Forelimb muscle (tissue), 1 donor: Measurements from ENCODE around the gene UBE2E1. TPM values are rescaled to one million over a fixed set of nuclear protein-coding genes. Genes with fewer than 3 reads are reported as not detected.

Experiments
- DNase-seq: peaks from one replicate; pipeline ENCODE4 v3.0.0-alpha.2; 2013; ENCODE audit warnings: low read depth
- polyA plus RNA-seq: library from polyadenylated mRNA; unstranded; fragments of 120-200 nt; gene quantifications from one replicate; pipeline ENCODE4 v1.2.1, GENCODE V29; 2013; ENCODE audit not compliant: insufficient read length

UBE2E1 gene
- polyA plus RNA-seq, 1 donor: 80.3 TPM

DNA sequence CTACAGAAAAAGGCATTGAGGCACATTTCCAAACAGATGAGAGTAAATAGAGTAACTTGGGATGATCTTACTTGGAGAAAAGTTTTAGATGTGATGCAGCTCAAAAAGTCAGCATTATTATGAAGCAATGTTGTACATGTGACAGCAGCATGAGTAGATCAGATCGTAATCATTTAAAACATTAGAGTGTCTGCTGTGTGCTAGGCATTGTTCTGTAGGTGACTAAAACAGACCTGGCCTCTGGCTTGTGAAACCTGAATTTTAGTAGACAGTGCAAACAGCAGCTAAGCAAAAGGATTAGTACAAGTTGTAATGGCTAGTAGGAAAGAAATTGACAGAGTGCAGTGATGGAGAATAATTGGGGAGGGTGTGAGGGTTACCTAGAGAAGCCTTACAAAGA is 15.1 kb downstream of the UBE2E1 start:
- DNase-seq: no peak

DNA sequence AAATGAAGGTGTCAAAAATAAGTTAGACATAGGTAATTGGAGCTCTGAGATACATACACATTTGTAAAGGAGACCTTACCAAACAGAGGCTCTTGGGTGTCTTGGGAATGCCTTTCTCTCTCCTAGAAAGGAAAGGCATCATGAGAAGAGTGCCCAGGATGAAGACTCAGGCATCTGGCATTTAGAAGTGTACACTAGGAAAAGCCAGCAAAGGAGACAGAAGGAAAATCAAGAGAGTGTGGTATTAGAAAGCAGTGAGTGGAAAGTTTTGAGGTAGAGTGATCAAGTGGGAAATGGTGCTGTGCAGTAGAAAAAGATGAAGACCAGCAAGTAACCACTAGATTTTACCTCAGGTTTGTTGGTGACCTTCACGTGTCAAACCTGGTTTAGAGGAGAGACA is 16.1 kb downstream of the UBE2E1 start:
- DNase-seq: no peak

- no peak for DNase-seq
Measured at GRCh38 chr3:23822559-23822958, 16.8 kb downstream of the UBE2E1 start.

DNA sequence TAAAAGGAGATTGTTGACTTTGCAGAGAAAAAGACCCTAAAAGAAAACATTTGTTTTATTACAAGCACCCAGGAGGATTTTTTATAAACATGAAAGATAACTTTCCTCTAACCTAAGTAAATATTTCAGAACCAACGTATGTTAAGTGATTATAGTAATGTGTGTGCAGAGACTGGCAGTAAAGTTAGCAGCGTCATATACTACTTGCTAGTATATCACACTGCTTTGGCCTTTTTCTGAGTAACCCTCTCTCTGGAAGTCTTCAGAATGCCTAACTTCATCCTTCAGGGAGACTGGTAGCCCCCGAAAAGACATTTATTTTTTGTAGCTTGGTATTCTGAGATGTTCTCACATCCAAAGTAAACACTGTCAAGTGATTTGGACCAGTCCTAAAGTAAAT is 17.9 kb downstream of the UBE2E1 start:
- no peak for DNase-seq

DNA sequence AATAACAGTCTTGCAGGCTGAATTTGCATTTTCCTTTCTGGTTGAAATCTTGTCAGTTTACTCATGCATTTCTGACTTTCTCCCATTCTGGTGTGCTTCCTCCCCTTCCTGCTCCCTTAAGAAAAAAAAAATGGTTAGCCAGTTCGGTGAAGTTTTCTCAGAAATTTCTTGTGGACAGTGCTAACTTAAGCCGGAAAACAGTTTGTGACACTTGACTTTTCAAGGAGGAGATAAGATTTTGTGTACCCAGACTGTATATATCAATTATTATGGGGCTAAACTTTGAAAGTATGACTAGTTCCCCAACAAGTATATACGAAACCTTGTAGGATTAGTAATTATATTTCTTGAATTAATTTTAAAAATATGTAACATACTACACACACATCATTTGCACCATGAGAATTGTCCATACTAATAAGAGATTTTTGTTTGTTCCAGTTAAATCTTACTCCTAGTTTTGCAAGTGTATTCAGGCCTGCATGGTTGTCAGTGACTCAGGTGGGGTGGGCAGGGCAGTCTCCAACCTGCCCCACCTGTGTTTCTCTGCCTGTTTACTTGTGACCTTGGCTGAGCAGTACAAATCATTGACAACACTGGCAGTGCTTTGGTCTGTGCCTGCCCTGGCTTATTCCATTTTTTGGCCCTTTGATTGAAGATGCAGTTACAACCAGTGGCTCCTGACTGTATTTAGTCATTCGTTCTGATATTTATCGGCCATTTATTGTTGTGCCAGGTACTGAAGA is 19.1 kb downstream of the UBE2E1 start:
- no peak for DNase-seq

- no peak for DNase-seq
Measured at GRCh38 chr3:23825802-23826201, 20.0 kb downstream of the UBE2E1 start.

- DNase-seq: no peak
Measured at GRCh38 chr3:23826382-23827064, 20.8 kb downstream of the UBE2E1 start.

DNA sequence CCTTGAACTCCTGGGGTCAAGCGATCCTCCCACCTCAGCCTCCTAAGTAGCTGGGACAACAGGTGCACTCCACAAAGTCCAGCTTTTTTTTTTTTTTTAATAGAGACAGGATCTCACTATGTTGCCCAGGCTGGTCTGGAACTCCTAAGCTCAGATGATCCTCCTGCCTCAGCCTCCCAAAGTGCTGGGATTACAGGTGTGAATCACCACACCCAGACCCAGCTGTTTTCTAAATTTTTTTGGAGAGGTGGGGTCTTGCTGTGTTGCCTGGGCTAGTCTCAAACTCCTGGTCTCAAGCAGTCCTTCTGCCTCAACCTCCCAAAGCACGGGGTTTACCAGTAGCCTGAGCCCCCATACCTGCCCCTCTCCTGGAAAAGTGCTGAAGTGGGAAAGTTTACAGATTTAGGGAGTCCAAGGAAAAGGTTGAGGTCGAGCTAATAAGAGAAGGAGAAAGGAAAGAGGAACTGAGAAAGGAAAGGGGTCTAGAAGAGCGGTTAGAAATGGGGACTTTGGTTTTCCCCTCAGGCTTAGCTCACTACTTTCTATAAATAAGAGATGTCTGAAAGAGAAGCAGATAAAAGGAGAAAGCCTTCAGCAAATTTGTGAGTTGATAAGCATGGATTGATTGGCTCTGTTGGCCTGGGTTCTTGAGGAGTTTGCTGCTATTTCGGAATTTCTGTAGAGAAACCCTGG is 23.6 kb downstream of the UBE2E1 start:
- DNase-seq: no peak

- DNase-seq: no peak
Measured at GRCh38 chr3:23830869-23831484, 25.2 kb downstream of the UBE2E1 start.

GRCh38 chr3:23831517-23832394 is 26.0 kb downstream of the UBE2E1 start:
- DNase-seq: no peak

- no peak for DNase-seq
Measured at GRCh38 chr3:23832523-23832922, 26.8 kb downstream of the UBE2E1 start.

GRCh38 chr3:23834082-23834870 is 28.5 kb downstream of the UBE2E1 start:
- DNase-seq: no peak

- no peak for DNase-seq
Measured at GRCh38 chr3:23835087-23835486, 29.3 kb downstream of the UBE2E1 start.

DNA sequence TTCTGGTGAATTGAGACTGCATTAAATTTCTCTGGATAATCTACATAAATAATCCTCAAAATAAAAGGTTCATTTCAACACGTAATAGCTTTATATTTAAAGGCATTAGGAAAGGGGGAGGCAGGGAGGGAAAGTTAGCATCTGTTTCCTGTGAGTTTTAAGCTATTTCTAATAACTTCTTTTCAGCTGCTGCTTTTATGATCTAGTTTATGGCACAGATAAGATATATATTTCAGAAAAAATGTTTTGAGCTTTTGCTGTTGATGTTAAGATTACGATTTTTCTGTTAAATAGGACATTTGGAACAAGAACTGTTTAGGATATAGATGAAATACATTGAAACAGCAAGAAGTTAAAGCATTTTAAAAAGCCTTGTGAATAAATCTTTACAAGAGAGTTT is 30.0 kb downstream of the UBE2E1 start:
- no peak for DNase-seq

GRCh38 chr3:23836536-23837230 is 30.9 kb downstream of the UBE2E1 start:
- DNase-seq: no peak

DNA sequence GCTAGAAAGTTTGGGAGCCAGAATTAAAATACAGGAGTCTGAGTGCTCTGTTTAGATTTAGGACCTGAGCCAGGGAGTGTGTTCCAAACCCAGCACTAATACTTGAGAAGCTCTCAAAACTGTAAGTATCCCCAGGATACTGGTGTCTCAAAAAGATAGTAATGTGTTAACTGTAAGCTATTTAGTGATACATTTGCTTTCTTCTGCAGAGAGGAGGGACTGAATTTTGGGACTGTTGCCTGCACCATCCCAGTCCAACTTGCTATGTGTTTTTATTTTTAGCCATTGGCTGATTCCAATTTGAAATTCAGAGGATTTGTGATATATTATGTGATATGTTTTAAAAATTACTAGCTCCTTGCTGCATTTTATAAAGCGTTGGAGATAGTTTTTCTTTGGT is 31.5 kb downstream of the UBE2E1 start:
- no peak for DNase-seq

DNA sequence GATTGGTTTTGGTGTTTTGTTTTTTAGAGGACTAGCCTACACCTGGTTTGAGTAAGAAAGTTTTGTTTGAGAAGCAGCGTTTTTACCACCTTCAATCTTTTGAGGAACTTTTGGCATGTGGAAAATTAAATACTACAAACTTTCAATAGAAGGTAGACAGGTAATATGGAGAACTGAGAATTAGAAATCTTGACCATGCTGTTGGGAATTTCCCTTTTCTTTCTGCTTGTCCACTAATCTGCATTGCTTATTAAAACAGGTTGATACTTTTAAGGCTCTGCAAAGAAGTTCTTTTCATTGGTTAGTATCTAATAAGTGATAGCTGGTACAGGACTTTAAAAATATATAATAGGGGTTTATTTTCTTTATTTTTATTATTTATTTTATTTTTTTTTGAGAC is 31.9 kb downstream of the UBE2E1 start:
- DNase-seq: no peak

- no peak for DNase-seq
Measured at GRCh38 chr3:23840521-23840920, 34.8 kb downstream of the UBE2E1 start.

DNA sequence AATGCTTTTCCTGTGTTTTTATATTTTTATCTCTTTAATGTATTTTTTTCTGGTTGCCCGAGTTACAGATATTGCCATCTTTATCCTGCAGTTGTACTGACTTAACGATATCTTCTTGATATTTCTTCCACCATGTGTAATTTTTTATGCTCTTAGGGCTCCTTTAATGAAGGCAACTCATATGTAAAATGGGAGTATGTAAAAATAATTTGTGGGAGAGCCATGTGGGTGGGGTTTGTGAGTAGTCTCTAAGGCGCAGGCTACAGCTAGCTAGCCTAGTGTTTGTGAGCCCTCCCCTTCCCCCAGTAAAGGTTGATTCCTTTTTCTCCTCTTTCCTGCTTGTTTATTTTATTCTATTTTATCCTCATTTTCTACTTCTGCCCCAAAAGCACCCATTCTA is 38.1 kb downstream of the UBE2E1 start:
- DNase-seq: no peak
